ENCODE results near the gene C16orf86. TPM values are rescaled to one million over a fixed set of nuclear protein-coding genes. Genes with fewer than 3 reads are reported as not detected.
A peak's percentile ranks its signal among the peaks of the same experiment; 100 is the strongest.
"Not testable (repeated sequence)": the region's sequence is repeated elsewhere in the genome, so short reads cannot be mapped to it uniquely, and the experiment has no call there.

The C16orf86 gene
- total RNA-seq, 1 donor from 2014 or later, result 3.1 TPM

- Histone ChIP-seq H3K36me3 (ENCODE audit: control insufficient read depth in 3 of 3, insufficient read depth in 3 of 3, low read length in 3 of 3) (peaks cover 8 to 11% (median 8%) of the 10 kb centered on the region in 3 donors), H3K27me3 (ENCODE audit: control insufficient read depth in 3 of 3, insufficient read depth in 3 of 3, low read length in 3 of 3) (no peaks in the 10 kb centered on the region), H3K9ac (ENCODE audit: low read depth in 1 of 3, low read length in 3 of 3) (no peak overlapping the region), H3K27ac (ENCODE audit: low read depth, low read length) (no peak overlapping the region), H3K4me3 (ENCODE audit: low read length in 3 of 3) (no peak overlapping the region), H3K9me3 (ENCODE audit: control insufficient read depth in 3 of 3, low read length in 3 of 3) (no peaks in the 10 kb centered on the region), H3K4me1 (ENCODE audit: control insufficient read depth in 3 of 3, insufficient read depth in 3 of 3, low read length in 3 of 3) (peaks cover 3 to 9% (median 5%) of the 10 kb centered on the region in 3 donors)
These were observed 17.2 kb downstream of the C16orf86 start for GRCh38 chr16:67683767-67684166.

- H3K27me3 ChIP-seq (ENCODE audit: control insufficient read depth in 3 of 3, insufficient read depth in 3 of 3, low read length in 3 of 3), result no peaks in the 10 kb centered on the region
- peaks cover 8 to 11% (median 8%) of the 10 kb centered on the region in 3 donors for H3K36me3 ChIP-seq (ENCODE audit: control insufficient read depth in 3 of 3, insufficient read depth in 3 of 3, low read length in 3 of 3)
- peaks cover 3 to 9% (median 5%) of the 10 kb centered on the region in 3 donors for H3K4me1 ChIP-seq (ENCODE audit: control insufficient read depth in 3 of 3, insufficient read depth in 3 of 3, low read length in 3 of 3)
- H3K27ac ChIP-seq (ENCODE audit: low read depth, low read length), result peak overlapping the region; percentile 16
- no peak overlapping the region for H3K4me3 ChIP-seq (ENCODE audit: low read length in 3 of 3)
- H3K9ac ChIP-seq (ENCODE audit: low read depth in 1 of 3, low read length in 3 of 3), result no peak overlapping the region
- no peaks in the 10 kb centered on the region for H3K9me3 ChIP-seq (ENCODE audit: control insufficient read depth in 3 of 3, low read length in 3 of 3)
These were observed 18.9 kb downstream of the C16orf86 start for GRCh38 chr16:67685388-67686112.

GRCh38 chr16:67693517-67694285 lies 27.1 kb downstream of the C16orf86 start:
- not testable (repeated sequence) for H3K4me3 ChIP-seq (ENCODE audit: low read length in 3 of 3); H3K36me3 ChIP-seq (ENCODE audit: control insufficient read depth in 3 of 3, insufficient read depth in 3 of 3, low read length in 3 of 3); H3K27ac ChIP-seq (ENCODE audit: low read depth, low read length); H3K4me1 ChIP-seq (ENCODE audit: control insufficient read depth in 3 of 3, insufficient read depth in 3 of 3, low read length in 3 of 3); H3K9me3 ChIP-seq (ENCODE audit: control insufficient read depth in 3 of 3, low read length in 3 of 3); H3K27me3 ChIP-seq (ENCODE audit: control insufficient read depth in 3 of 3, insufficient read depth in 3 of 3, low read length in 3 of 3); H3K9ac ChIP-seq (ENCODE audit: low read depth in 1 of 3, low read length in 3 of 3)

GRCh38 chr16:67694611-67695010 lies 28.0 kb downstream of the C16orf86 start:
- H3K4me1 ChIP-seq (ENCODE audit: control insufficient read depth in 3 of 3, insufficient read depth in 3 of 3, low read length in 3 of 3), result no peaks in the 10 kb centered on the region
- no peaks in the 10 kb centered on the region for H3K36me3 ChIP-seq (ENCODE audit: control insufficient read depth in 3 of 3, insufficient read depth in 3 of 3, low read length in 3 of 3)
- no peaks in the 10 kb centered on the region for H3K27me3 ChIP-seq (ENCODE audit: control insufficient read depth in 3 of 3, insufficient read depth in 3 of 3, low read length in 3 of 3)
- no peak overlapping the region for H3K27ac ChIP-seq (ENCODE audit: low read depth, low read length)
- H3K9ac ChIP-seq (ENCODE audit: low read depth in 1 of 3, low read length in 3 of 3), result peak overlapping the region in 1 of 3 donors; percentile 30
- no peak overlapping the region for H3K4me3 ChIP-seq (ENCODE audit: low read length in 3 of 3)
- H3K9me3 ChIP-seq (ENCODE audit: control insufficient read depth in 3 of 3, low read length in 3 of 3), result no peaks in the 10 kb centered on the region

- Histone ChIP-seq H3K4me3 (ENCODE audit: low read length in 3 of 3) (no peak overlapping the region), H3K36me3 (ENCODE audit: control insufficient read depth in 3 of 3, insufficient read depth in 3 of 3, low read length in 3 of 3) (no peaks in the 10 kb centered on the region), H3K27me3 (ENCODE audit: control insufficient read depth in 3 of 3, insufficient read depth in 3 of 3, low read length in 3 of 3) (no peaks in the 10 kb centered on the region), H3K27ac (ENCODE audit: low read depth, low read length) (no peak overlapping the region), H3K4me1 (ENCODE audit: control insufficient read depth in 3 of 3, insufficient read depth in 3 of 3, low read length in 3 of 3) (no peaks in the 10 kb centered on the region), H3K9ac (ENCODE audit: low read depth in 1 of 3, low read length in 3 of 3) (no peak overlapping the region), H3K9me3 (ENCODE audit: control insufficient read depth in 3 of 3, low read length in 3 of 3) (no peaks in the 10 kb centered on the region)
These were observed 31.0 kb downstream of the C16orf86 start for GRCh38 chr16:67697422-67698185.

GRCh38 chr16:67699265-67699664 lies 32.7 kb downstream of the C16orf86 start:
- no peaks in the 10 kb centered on the region for H3K27me3 ChIP-seq (ENCODE audit: control insufficient read depth in 3 of 3, insufficient read depth in 3 of 3, low read length in 3 of 3)
- H3K4me3 ChIP-seq (ENCODE audit: low read length in 3 of 3), result no peak overlapping the region
- no peaks in the 10 kb centered on the region for H3K9me3 ChIP-seq (ENCODE audit: control insufficient read depth in 3 of 3, low read length in 3 of 3)
- no peaks in the 10 kb centered on the region for H3K36me3 ChIP-seq (ENCODE audit: control insufficient read depth in 3 of 3, insufficient read depth in 3 of 3, low read length in 3 of 3)
- H3K9ac ChIP-seq (ENCODE audit: low read depth in 1 of 3, low read length in 3 of 3), result no peak overlapping the region
- peaks cover 4 to 8% (median 6%) of the 10 kb centered on the region in 3 donors for H3K4me1 ChIP-seq (ENCODE audit: control insufficient read depth in 3 of 3, insufficient read depth in 3 of 3, low read length in 3 of 3)
- no peak overlapping the region for H3K27ac ChIP-seq (ENCODE audit: low read depth, low read length)

GRCh38 chr16:67701420-67701819 lies 34.8 kb downstream of the C16orf86 start:
- Histone ChIP-seq H3K27ac (ENCODE audit: low read depth, low read length) (no peak overlapping the region), H3K9me3 (ENCODE audit: control insufficient read depth in 3 of 3, low read length in 3 of 3) (no peaks in the 10 kb centered on the region), H3K36me3 (ENCODE audit: control insufficient read depth in 3 of 3, insufficient read depth in 3 of 3, low read length in 3 of 3) (no peaks in the 10 kb centered on the region), H3K27me3 (ENCODE audit: control insufficient read depth in 3 of 3, insufficient read depth in 3 of 3, low read length in 3 of 3) (no peaks in the 10 kb centered on the region), H3K4me1 (ENCODE audit: control insufficient read depth in 3 of 3, insufficient read depth in 3 of 3, low read length in 3 of 3) (peaks cover 7 to 16% (median 12%) of the 10 kb centered on the region in 3 donors), H3K9ac (ENCODE audit: low read depth in 1 of 3, low read length in 3 of 3) (no peak overlapping the region), H3K4me3 (ENCODE audit: low read length in 3 of 3) (no peak overlapping the region)

- Histone ChIP-seq H3K9me3 (ENCODE audit: control insufficient read depth in 3 of 3, low read length in 3 of 3) (no peaks in the 10 kb centered on the region), H3K36me3 (ENCODE audit: control insufficient read depth in 3 of 3, insufficient read depth in 3 of 3, low read length in 3 of 3) (no peaks in the 10 kb centered on the region), H3K27ac (ENCODE audit: low read depth, low read length) (no peak overlapping the region), H3K4me1 (ENCODE audit: control insufficient read depth in 3 of 3, insufficient read depth in 3 of 3, low read length in 3 of 3) (peaks cover 7 to 16% (median 12%) of the 10 kb centered on the region in 3 donors), H3K27me3 (ENCODE audit: control insufficient read depth in 3 of 3, insufficient read depth in 3 of 3, low read length in 3 of 3) (no peaks in the 10 kb centered on the region), H3K9ac (ENCODE audit: low read depth in 1 of 3, low read length in 3 of 3) (no peak overlapping the region), H3K4me3 (ENCODE audit: low read length in 3 of 3) (no peak overlapping the region)
These were observed 35.5 kb downstream of the C16orf86 start for GRCh38 chr16:67702130-67702529.

GRCh38 chr16:67703626-67704025 lies 37.0 kb downstream of the C16orf86 start:
- no peaks in the 10 kb centered on the region for H3K9me3 ChIP-seq (ENCODE audit: control insufficient read depth in 3 of 3, low read length in 3 of 3)
- no peak overlapping the region for H3K27ac ChIP-seq (ENCODE audit: low read depth, low read length)
- H3K36me3 ChIP-seq (ENCODE audit: control insufficient read depth in 3 of 3, insufficient read depth in 3 of 3, low read length in 3 of 3), result no peaks in the 10 kb centered on the region
- H3K27me3 ChIP-seq (ENCODE audit: control insufficient read depth in 3 of 3, insufficient read depth in 3 of 3, low read length in 3 of 3), result no peaks in the 10 kb centered on the region
- H3K4me1 ChIP-seq (ENCODE audit: control insufficient read depth in 3 of 3, insufficient read depth in 3 of 3, low read length in 3 of 3), result peaks cover 9 to 25% (median 15%) of the 10 kb centered on the region in 3 donors
- H3K9ac ChIP-seq (ENCODE audit: low read depth in 1 of 3, low read length in 3 of 3), result peak overlapping the region in 1 of 3 donors; percentile 46
- H3K4me3 ChIP-seq (ENCODE audit: low read length in 3 of 3), result no peak overlapping the region
